GM18907 (cell line): ENCODE measurements around the gene WDR11.
"Not testable (repeated sequence)": the region's sequence is repeated elsewhere in the genome, so short reads cannot be mapped to it uniquely, and the experiment has no call there.

ENCODE experiments used
- ATAC-seq: cut with Tn5 transposase; IDR thresholded peaks from one replicate; pipeline ENCODE4 v1.9.1; 2021; ENCODE audit warnings: mild to moderate bottlenecking, moderate library complexity; ENCODE audit not compliant: unreplicated experiment

Gene WDR11

GRCh38 chr10:120854388-120854787 is 3.2 kb downstream of the WDR11 start:
- ATAC-seq = no peak

GRCh38 chr10:120861178-120861855 is 10.2 kb downstream of the WDR11 start:
- ATAC-seq = no peak

GRCh38 chr10:120873741-120874140 is 22.6 kb downstream of the WDR11 start:
- no peak for ATAC-seq

- no peak for ATAC-seq
Observed at GRCh38 chr10:120883071-120883470, 31.9 kb downstream of the WDR11 start.

- ATAC-seq = no peak
Observed at GRCh38 chr10:120887482-120887881, 36.3 kb downstream of the WDR11 start.

- no peak for ATAC-seq
Observed at GRCh38 chr10:120891365-120891764, 40.2 kb downstream of the WDR11 start.

GRCh38 chr10:120894556-120894955 is 43.4 kb downstream of the WDR11 start:
- no peak for ATAC-seq

GRCh38 chr10:120897343-120897742 is 46.2 kb downstream of the WDR11 start:
- ATAC-seq = no peak

- ATAC-seq = no peak
Observed at GRCh38 chr10:120905268-120905667, 54.1 kb downstream of the WDR11 start.

GRCh38 chr10:120917521-120918250 is 66.5 kb downstream of the WDR11 start:
- ATAC-seq = no peak

- ATAC-seq = not testable (repeated sequence)
Observed at GRCh38 chr10:120923886-120924285, 72.7 kb downstream of the WDR11 start.

GRCh38 chr10:120926611-120927010 is 75.4 kb downstream of the WDR11 start:
- no peak for ATAC-seq

- ATAC-seq = no peak
Observed at GRCh38 chr10:120927352-120927751, 76.2 kb downstream of the WDR11 start.

GRCh38 chr10:120929166-120929565 is 78.0 kb downstream of the WDR11 start:
- no peak for ATAC-seq

GRCh38 chr10:120931423-120931822 is 80.3 kb downstream of the WDR11 start:
- ATAC-seq = no peak

- no peak for ATAC-seq
Observed at GRCh38 chr10:120931999-120932398, 80.8 kb downstream of the WDR11 start.

GRCh38 chr10:120938822-120939221 is 87.7 kb downstream of the WDR11 start:
- no peak for ATAC-seq

GRCh38 chr10:120940299-120940900 is 89.2 kb downstream of the WDR11 start:
- no peak for ATAC-seq

GRCh38 chr10:120941501-120941900 is 90.3 kb downstream of the WDR11 start:
- ATAC-seq = no peak

GRCh38 chr10:120942806-120943413 is 91.7 kb downstream of the WDR11 start:
- peak; percentile 89 for ATAC-seq

- ATAC-seq = no peak
Observed at GRCh38 chr10:120943542-120943941, 92.4 kb downstream of the WDR11 start.
